Purkinje cell (primary cell): Measurements from ENCODE around the gene S100P. TPM values are rescaled to one million over a fixed set of nuclear protein-coding genes. Genes with fewer than 3 reads are reported as not detected.

Source experiments
- polyA plus RNA-seq: library from polyadenylated mRNA; unstranded; fragments of >200 nt; fragmentation: Nextera tagmentation; gene quantifications from 2 replicates; pipeline ENCODE4 v1.2.1, GENCODE V29; 2014

Gene S100P
- 1.0 TPM in 1 of 2 replicates, not detected in the other for polyA plus RNA-seq

GRCh38 chr4:6693231-6694176 is at the start of gene S100P:
TSS of gene S100P (plus strand) at chr4:6693878. CDS start at chr4:6693933, 55 bp downstream.

GRCh38 chr4:6709230-6710114 is 15.8 kb downstream of the S100P start, which contains the start of gene MRFAP1L1:
TSS of gene MRFAP1L1 (minus strand) at chr4:6709865. CDS start at chr4:6709629, 236 bp downstream.

GRCh38 chr4:6716018-6716911 is 22.6 kb downstream of the S100P start, which contains the start of gene BLOC1S4:
TSS of gene BLOC1S4 (plus strand) at chr4:6716174. CDS start at chr4:6716210, 36 bp downstream.

Other genes starting within 250 kb of the S100P start
- 15.0 and 15.1 TPM in 2 replicates for gene PPP2R2C, start 221.3 kb upstream of the S100P start, polyA plus RNA-seq
- 7.7 and 7.8 TPM in 2 replicates for gene MAN2B2, start 118.7 kb upstream of the S100P start, polyA plus RNA-seq
- gene MRFAP1, start 53.2 kb upstream of the S100P start, polyA plus RNA-seq, result 204 and 258 TPM in 2 replicates
- 98.8 and 100 TPM in 2 replicates for gene MRFAP1L1, start 16.0 kb downstream of the S100P start, polyA plus RNA-seq
- 1.8 and 5.2 TPM in 2 replicates for gene BLOC1S4, start 22.3 kb downstream of the S100P start, polyA plus RNA-seq
- 39.2 and 47.7 TPM in 2 replicates for gene KIAA0232, start 88.8 kb downstream of the S100P start, polyA plus RNA-seq
- gene TBC1D14, start 215.9 kb downstream of the S100P start, polyA plus RNA-seq, result 7.4 and 9.5 TPM in 2 replicates